AG10803 (cell line): Measurements from ENCODE around the gene BLVRB.

Experiments
- DNase-seq: peaks from one replicate; pipeline ENCODE4 v3.0.0; 2010; ENCODE audit warnings: low read depth
- H3K4me3 ChIP-seq: 2 replicates; pipeline ENCODE4 v1.5.1; 2011; ENCODE audit warnings: mild to moderate bottlenecking, low read length, control low read depth
- TF ChIP-seq, protein P1 (sequence below): conservative IDR thresholded peaks from 2 replicates; pipeline ENCODE4 v1.5.1; 2011; ENCODE audit warnings: mild to moderate bottlenecking, low read length, control low read depth, inconsistent platforms

BLVRB gene

DNA sequence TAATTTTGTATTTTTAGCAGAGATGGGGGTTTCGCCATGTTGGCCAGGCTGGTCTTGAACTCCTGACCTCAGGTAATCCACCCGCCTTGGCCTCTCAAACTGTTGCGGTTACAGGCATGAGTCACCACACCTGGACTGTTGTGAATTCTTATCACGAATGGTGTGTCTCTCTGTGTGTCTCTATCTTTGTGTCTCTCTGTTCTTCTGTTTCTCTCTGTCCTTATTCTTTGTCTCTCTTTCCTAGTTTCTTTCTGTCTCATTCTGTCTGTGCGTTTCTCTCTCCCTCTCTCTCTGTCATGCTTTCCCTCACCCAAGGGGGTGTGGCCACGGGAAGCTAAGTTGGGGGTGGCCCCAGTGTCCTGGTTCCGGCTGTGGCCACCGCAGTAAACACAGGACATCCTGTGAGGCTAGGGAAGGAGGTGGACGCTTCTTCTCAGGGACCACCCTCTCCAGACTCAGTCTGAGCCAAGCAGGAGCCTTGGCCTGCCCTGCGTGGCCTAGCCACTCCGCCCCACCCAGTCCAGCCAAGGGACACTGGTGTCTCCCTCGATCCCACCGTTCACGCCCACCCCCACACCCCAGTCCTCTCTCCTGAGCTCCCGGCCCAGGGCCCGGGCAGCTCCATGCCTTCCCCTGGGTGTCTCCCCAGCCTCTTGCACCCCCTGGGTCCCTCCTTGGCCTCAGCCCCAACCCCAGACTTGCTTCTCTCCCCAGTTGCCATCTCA lies 48.5 kb downstream of the BLVRB start:
- peak; percentile 33 for DNase-seq
- TF ChIP-seq, protein P1, sequence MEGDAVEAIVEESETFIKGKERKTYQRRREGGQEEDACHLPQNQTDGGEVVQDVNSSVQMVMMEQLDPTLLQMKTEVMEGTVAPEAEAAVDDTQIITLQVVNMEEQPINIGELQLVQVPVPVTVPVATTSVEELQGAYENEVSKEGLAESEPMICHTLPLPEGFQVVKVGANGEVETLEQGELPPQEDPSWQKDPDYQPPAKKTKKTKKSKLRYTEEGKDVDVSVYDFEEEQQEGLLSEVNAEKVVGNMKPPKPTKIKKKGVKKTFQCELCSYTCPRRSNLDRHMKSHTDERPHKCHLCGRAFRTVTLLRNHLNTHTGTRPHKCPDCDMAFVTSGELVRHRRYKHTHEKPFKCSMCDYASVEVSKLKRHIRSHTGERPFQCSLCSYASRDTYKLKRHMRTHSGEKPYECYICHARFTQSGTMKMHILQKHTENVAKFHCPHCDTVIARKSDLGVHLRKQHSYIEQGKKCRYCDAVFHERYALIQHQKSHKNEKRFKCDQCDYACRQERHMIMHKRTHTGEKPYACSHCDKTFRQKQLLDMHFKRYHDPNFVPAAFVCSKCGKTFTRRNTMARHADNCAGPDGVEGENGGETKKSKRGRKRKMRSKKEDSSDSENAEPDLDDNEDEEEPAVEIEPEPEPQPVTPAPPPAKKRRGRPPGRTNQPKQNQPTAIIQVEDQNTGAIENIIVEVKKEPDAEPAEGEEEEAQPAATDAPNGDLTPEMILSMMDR: no peak
- H3K4me3 ChIP-seq: no peak overlapping the region

DNA sequence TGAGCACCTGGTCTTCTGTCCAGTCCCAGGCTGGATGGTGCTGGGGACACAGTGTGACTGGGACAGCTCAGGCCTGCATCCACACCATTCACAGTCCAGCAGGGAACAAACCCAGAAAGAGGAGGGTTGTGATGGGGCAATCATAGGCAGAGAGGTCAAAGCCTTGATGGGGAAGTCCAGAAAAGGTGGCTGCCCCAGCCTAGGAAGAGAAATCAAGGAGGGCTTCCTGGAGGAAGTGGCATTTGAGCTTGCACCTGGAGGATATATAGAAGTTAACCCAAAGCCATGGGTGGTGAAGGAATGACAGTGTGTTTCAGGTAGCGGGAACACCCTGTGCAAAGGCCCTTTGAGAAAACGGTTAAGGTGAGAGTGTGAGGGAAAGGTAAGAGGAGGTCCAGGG lies 49.8 kb downstream of the BLVRB start:
- TF ChIP-seq, protein P1: no peak
- H3K4me3 ChIP-seq: no peak overlapping the region
- no peak for DNase-seq

DNA sequence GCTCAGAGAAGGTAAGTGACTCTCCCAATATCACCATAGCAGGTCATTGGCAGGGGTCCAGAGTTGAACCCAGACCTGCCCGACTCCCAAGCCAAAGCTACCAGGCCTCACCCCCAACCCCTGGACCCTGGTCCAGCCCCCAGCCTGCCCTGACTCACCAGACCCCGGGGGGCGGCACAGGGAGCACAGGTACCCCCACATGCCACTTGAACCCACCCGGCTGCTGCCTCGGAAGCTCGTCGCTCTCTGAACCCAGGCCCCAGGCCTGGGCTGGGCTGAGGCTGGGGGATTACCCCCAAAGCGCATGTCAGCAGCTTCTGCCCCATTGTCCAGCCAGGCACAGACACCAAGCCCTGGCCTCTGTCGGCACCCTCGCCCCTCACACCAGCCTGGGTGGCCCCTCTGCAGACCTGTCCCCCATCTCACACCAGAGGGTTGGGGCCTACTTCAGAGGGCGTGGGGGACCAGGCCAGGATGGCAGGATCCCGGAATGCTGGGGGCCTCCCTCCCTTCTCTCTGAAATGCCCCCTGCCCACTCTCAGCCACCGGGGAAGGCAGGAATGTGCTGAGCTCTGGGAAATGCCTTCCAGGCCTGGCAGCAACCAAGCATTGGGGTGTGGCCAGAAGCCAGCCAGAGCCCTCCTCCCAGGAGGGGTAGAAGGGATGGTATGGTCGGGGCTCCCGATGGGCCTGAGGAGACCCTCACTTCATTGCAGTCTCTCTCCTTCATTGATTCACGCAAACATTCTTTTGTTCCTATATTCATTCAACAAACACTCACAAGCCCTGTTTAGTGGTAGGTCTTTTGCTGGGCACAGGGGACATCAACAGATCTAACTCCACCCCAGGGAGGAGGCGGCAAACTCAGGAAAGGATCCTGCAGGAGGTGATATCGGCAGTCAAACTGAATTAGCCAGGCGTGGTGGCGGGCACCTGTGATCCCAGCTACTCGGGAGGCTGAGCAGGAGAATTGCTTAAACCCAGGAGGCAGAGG lies 50.7 kb downstream of the BLVRB start:
- no peak for DNase-seq
- no peak overlapping the region for H3K4me3 ChIP-seq
- TF ChIP-seq, protein P1: no peak

DNA sequence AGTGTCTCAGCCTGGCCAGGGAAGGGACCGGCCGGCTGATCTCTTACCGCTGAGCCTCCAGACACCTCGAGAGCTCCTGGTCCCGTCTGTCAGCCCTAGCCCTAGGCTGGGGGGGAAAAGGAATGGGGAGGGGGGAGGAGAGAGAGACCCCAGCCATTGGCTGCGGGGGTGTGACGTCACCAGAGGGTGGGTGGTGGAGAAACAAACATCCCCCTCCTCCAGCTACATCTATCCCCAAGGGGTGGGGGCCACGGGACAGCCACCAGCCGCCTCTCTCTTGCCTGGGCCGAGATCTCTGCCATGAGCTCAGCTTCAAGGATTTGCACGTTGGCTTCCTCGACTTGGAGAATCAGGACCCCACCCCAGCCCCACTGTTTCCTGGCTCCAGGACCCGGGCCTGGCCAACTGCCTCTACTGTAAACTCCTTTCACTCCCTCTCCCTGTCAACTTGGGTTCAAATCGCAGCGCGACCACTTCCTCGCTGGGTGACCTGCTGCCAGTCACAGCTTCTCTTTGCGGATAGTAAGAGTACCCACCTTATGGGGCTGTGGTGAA lies 52.2 kb downstream of the BLVRB start, which contains the start of gene PRX:
PRX (minus strand) TSS at position 88 of the 555 bp plus-strand sequence. CDS start 5,446 bp downstream, outside the sequence.
- TF ChIP-seq, protein P1: no peak
- no peak for DNase-seq
- no peak within 1 kb of the TSS for H3K4me3 ChIP-seq

DNA sequence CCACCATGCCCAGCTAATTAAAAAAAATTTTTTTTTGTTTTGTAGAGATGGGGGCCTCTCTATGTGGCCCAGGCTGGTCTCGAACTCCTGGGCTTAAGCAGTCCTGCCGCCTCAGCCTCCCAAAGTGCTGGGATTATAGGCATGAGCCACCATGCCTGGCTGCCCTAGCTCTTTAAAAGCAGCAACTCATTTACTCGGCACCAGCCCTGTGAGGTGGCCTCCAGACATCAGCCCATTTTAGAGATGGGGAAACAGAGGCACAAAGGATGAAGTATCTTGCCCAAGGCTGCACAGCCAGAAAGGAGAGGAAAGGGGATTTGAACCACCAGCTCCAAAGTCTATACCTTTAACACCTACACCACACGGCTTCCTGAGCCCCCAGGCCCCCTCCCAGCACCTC lies 52.7 kb downstream of the BLVRB start:
- no peak overlapping the region for H3K4me3 ChIP-seq
- TF ChIP-seq, protein P1: no peak
- no peak for DNase-seq

DNA sequence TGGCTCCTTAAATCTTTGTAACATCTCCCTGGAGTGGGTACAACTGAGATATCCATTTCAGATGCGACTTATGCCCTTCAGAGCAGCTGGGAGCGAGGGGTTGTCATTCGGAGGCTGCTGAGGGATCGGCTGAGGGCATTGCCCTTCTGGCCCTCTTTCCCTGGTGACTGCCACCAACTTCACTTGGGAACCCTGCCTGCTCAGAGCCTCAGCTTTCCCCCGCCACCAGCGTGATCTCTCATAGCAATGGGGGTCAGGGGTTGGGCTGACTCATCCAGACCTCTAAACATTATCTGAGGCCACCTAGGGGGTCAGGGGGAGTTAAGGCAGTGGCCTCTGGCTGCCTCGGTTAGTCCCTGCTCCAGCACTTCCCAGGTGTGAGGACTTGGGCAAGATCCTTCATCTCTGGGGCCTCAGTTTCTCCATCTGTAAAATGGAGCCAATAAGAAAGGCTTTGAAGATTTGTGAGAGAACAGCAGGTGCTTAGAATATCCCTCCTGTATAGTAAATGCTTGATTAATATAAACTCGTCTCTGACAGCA lies 53.5 kb downstream of the BLVRB start:
- no peak for DNase-seq
- TF ChIP-seq, protein P1: no peak
- H3K4me3 ChIP-seq: no peak overlapping the region
